HepG2 (cell line): ENCODE results near the gene METTL1. TPM values are rescaled to one million over a fixed set of nuclear protein-coding genes. Genes with fewer than 3 reads are reported as not detected.

Source experiments
- AGO2 ChIP-seq: fragments of 200-400 bp; formaldehyde crosslinking; optimal IDR thresholded peaks from 2 replicates; pipeline ENCODE3; 2017; ENCODE audit warnings: mild to moderate bottlenecking, low read depth, low read length, moderate library complexity
- ATF7-NPFF ChIP-seq: sonication (generic); formaldehyde crosslinking; IDR thresholded peaks from 2 replicates; pipeline ENCODE4 v1.8.1; 2023; ENCODE audit warnings: mild to moderate bottlenecking, low read depth, missing genetic modification reagents, moderate library complexity
- CHD2 ChIP-seq: IDR thresholded peaks from 2 replicates; pipeline ENCODE4 v1.6.1; 2011; ENCODE audit warnings: low read depth, low read length, improper control_type of control experiment
- CSRNP2 ChIP-seq: sonication (generic); formaldehyde crosslinking; conservative IDR thresholded peaks from 2 replicates; pipeline ENCODE4 v1.8.0; 2022; ENCODE audit warnings: low read depth, missing genetic modification reagents
- FOXM1 ChIP-seq: sonication (generic); formaldehyde crosslinking; IDR thresholded peaks from 2 replicates; pipeline ENCODE4 v1.5.0; 2020; ENCODE audit warnings: missing genetic modification reagents
- KAT8 ChIP-seq: IDR thresholded peaks from 2 replicates; pipeline ENCODE4 v1.6.1; 2016; ENCODE audit warnings: missing genetic modification reagents, missing compliant biosample characterization
- KDM1A ChIP-seq: IDR thresholded peaks from 2 replicates; pipeline ENCODE4 v1.6.1; 2016; ENCODE audit warnings: missing compliant biosample characterization
- KDM2A ChIP-seq: sonication (generic); formaldehyde crosslinking; IDR thresholded peaks from 2 replicates; pipeline ENCODE4 v1.4.0; 2020; ENCODE audit warnings: low read depth, missing genetic modification reagents, borderline replicate concordance
- MZF1 ChIP-seq: sonication (generic); formaldehyde crosslinking; IDR thresholded peaks from 2 replicates; pipeline ENCODE4 v1.8.1; 2023; ENCODE audit warnings: mild to moderate bottlenecking, missing genetic modification reagents, borderline replicate concordance
- PCBP2 ChIP-seq: fragments of 200-400 bp; formaldehyde crosslinking; optimal IDR thresholded peaks from 2 replicates; pipeline ENCODE3; 2018; ENCODE audit warnings: low read length, low read depth; ENCODE audit not compliant: poor library complexity, severe bottlenecking
- REPIN1 ChIP-seq: sonication (generic); formaldehyde crosslinking; IDR thresholded peaks from 2 replicates; pipeline ENCODE4 v1.8.0; 2022; ENCODE audit warnings: missing genetic modification reagents, low read depth, mild to moderate bottlenecking, borderline replicate concordance
- SP4 ChIP-seq: sonication (generic); formaldehyde crosslinking; IDR thresholded peaks from 2 replicates; pipeline ENCODE4 v1.8.1; 2023; ENCODE audit warnings: mild to moderate bottlenecking, missing genetic modification reagents
- TARDBP ChIP-seq: sonication (generic); formaldehyde crosslinking; IDR thresholded peaks from 2 replicates; pipeline ENCODE4 v1.8.0; 2022; ENCODE audit warnings: mild to moderate bottlenecking, missing genetic modification reagents
- ZBTB37 ChIP-seq: sonication (generic); formaldehyde crosslinking; IDR thresholded peaks from 2 replicates; pipeline ENCODE4 v1.4.0; 2020; ENCODE audit warnings: mild to moderate bottlenecking, missing genetic modification reagents
- ZEB1 ChIP-seq: IDR thresholded peaks from 2 replicates; pipeline ENCODE4 v1.6.1; 2012; ENCODE audit warnings: mild to moderate bottlenecking, low read depth, inconsistent platforms; ENCODE audit not compliant: insufficient replicate concordance
- ZFX ChIP-seq: sonication (generic); formaldehyde crosslinking; IDR thresholded peaks from 2 replicates; pipeline ENCODE4 v1.4.0; 2020; ENCODE audit warnings: mild to moderate bottlenecking, low read depth, missing genetic modification reagents, moderate library complexity
- ZNF431 ChIP-seq: sonication (generic); formaldehyde crosslinking; IDR thresholded peaks from 2 replicates; pipeline ENCODE4 v1.9.0; 2022; ENCODE audit warnings: missing genetic modification reagents, low read depth, mild to moderate bottlenecking, borderline replicate concordance
- ZNF556 ChIP-seq: sonication (generic); formaldehyde crosslinking; IDR thresholded peaks from 2 replicates; pipeline ENCODE4 v1.4.0; 2020; ENCODE audit warnings: mild to moderate bottlenecking, missing genetic modification reagents, borderline replicate concordance
- ZNF678 ChIP-seq: sonication (generic); formaldehyde crosslinking; IDR thresholded peaks from 2 replicates; pipeline ENCODE4 v1.4.0; 2020; ENCODE audit warnings: mild to moderate bottlenecking, missing genetic modification reagents
- polyA plus RNA-seq, 8 experiments: library from polyadenylated mRNA; depleted of rRNA in 3 of 8; stranded (reverse) in 7 of 8; unstranded in 1 of 8; fragments of >200 nt; fragmentation: Illumina TruSeq in 4 of 8; extraction: Trizol in 4 of 8; gene quantifications; 2 replicates each; pipeline versions ENCODE4 v1.2.1 to v1.2.3, GENCODE V29; 2011 to 2016; ENCODE audit warnings: low read depth in 4 of 8, missing spikeins in 1 of 8, mixed read lengths in 1 of 8; ENCODE audit not compliant: insufficient read depth in 1 of 8
- total RNA-seq, 5 experiments: library from RNA; depleted of rRNA; stranded (reverse); fragments of >200 nt; fragmentation: Illumina TruSeq; extraction: Trizol; gene quantifications; 2 replicates each; pipeline ENCODE4 v1.2.3, GENCODE V29; 2016; ENCODE audit warnings: low read depth in 1 of 5
- TF ChIP-seq, protein P1 (sequence below): sonication (generic); formaldehyde crosslinking; IDR thresholded peaks from 2 replicates; pipeline ENCODE4 v1.5.0; 2020; ENCODE audit warnings: mild to moderate bottlenecking, missing genetic modification reagents
- TF ChIP-seq, protein P2 (sequence below): sonication (generic); formaldehyde crosslinking; IDR thresholded peaks from 2 replicates; pipeline ENCODE4 v1.5.0; 2020; ENCODE audit warnings: mild to moderate bottlenecking, missing genetic modification reagents

Gene METTL1
- total and polyA plus RNA-seq, 2 of the 13 experiments (the other 11 are each of a cell fraction or from before 2014, with no cell fraction given) = 34.7 to 36.9 TPM

DNA sequence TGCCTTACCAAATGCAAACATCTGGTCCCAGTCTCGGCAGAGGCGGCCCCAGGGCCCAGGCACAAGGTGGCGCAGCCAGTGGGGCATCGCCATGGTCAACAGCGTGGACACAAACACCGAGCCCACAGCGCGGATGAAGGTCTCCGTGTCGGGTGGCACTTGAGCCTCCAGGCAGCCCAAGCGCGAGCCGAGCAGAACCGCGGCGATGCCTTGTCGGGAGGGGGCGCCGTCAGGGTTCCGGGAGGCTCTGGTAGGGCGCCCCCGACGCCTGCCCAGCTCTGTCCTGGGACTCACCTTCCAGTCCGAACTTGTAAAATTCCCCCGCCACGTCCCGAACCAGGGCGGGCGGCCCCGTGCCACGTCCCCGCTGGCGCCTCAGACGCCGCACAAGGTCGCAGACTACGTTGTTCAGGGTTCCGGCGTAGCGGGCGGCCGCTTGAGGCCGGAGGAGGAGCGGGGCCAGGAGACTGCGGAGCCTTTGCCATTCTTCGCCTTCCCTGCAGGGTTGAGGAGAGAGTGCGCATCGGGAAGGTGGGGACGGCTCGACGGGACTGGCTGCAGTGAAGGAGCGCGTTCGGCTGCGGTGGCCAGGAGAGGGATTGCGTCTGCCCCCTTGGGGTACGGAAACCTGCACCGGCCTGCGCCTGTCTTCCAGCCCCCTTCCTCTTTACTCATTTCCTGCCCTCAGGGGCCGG is 6.8 kb downstream of the METTL1 start (continued):
- no peak for TF ChIP-seq PCBP2
- no peak for TF ChIP-seq ZEB1
- TF ChIP-seq CSRNP2 (CRISPR knock-in tag) = no peak
- peak; percentile 81 for TF ChIP-seq KDM2A (CRISPR knock-in tag)
- TF ChIP-seq ZBTB37 (CRISPR knock-in tag) = no peak
- no peak for TF ChIP-seq CHD2
- TF ChIP-seq, protein P1, sequence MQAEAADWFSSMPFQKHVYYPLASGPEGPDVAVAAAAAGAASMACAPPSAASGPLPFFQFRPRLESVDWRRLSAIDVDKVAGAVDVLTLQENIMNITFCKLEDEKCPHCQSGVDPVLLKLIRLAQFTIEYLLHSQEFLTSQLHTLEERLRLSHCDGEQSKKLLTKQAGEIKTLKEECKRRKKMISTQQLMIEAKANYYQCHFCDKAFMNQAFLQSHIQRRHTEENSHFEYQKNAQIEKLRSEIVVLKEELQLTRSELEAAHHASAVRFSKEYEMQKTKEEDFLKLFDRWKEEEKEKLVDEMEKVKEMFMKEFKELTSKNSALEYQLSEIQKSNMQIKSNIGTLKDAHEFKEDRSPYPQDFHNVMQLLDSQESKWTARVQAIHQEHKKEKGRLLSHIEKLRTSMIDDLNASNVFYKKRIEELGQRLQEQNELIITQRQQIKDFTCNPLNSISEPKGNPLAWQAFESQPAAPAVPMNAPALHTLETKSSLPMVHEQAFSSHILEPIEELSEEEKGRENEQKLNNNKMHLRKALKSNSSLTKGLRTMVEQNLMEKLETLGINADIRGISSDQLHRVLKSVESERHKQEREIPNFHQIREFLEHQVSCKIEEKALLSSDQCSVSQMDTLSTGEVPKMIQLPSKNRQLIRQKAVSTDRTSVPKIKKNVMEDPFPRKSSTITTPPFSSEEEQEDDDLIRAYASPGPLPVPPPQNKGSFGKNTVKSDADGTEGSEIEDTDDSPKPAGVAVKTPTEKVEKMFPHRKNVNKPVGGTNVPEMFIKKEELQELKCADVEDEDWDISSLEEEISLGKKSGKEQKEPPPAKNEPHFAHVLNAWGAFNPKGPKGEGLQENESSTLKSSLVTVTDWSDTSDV = peak; percentile 88; the same call in 1 of the 2 replicates
- peak; percentile 45; the same call in 1 of the 2 replicates for TF ChIP-seq ZNF556 (CRISPR knock-in tag)
- no peak for TF ChIP-seq FOXM1 (CRISPR knock-in tag)
- TF ChIP-seq ZNF431 (CRISPR knock-in tag) = no peak
- TF ChIP-seq ZNF678 (CRISPR knock-in tag) = no peak
- TF ChIP-seq, protein P2, sequence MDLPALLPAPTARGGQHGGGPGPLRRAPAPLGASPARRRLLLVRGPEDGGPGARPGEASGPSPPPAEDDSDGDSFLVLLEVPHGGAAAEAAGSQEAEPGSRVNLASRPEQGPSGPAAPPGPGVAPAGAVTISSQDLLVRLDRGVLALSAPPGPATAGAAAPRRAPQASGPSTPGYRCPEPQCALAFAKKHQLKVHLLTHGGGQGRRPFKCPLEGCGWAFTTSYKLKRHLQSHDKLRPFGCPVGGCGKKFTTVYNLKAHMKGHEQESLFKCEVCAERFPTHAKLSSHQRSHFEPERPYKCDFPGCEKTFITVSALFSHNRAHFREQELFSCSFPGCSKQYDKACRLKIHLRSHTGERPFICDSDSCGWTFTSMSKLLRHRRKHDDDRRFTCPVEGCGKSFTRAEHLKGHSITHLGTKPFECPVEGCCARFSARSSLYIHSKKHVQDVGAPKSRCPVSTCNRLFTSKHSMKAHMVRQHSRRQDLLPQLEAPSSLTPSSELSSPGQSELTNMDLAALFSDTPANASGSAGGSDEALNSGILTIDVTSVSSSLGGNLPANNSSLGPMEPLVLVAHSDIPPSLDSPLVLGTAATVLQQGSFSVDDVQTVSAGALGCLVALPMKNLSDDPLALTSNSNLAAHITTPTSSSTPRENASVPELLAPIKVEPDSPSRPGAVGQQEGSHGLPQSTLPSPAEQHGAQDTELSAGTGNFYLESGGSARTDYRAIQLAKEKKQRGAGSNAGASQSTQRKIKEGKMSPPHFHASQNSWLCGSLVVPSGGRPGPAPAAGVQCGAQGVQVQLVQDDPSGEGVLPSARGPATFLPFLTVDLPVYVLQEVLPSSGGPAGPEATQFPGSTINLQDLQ (CRISPR knock-in tag) = no peak
- TF ChIP-seq KAT8 = peak; percentile 33
- TF ChIP-seq ZFX = 0 out of 2 replicates have a peak, but pooled peaks have one; percentile 41
- no peak for TF ChIP-seq AGO2
- no peak for TF ChIP-seq KDM1A (CRISPR knock-in tag)
- TF ChIP-seq MZF1 (CRISPR knock-in tag) = 0 out of 2 replicates have a peak, but pooled peaks have one; percentile 27
- peak; percentile 36; the same call in 1 of the 2 replicates for TF ChIP-seq ATF7-NPFF (CRISPR knock-in tag)
- TF ChIP-seq REPIN1 = no peak
- TF ChIP-seq TARDBP (CRISPR knock-in tag) = peak; percentile 34; the same call in 1 of the 2 replicates
- TF ChIP-seq SP4 (CRISPR knock-in tag) = no peak
